HepG2 (cell line): ENCODE results near the gene MAPKAPK3. TPM values are rescaled to one million over a fixed set of nuclear protein-coding genes. Genes with fewer than 3 reads are reported as not detected.

Source experiments
- ARNT2 ChIP-seq: sonication (generic); formaldehyde crosslinking; IDR thresholded peaks from 2 replicates; pipeline ENCODE4 v1.8.0; 2022; ENCODE audit warnings: mild to moderate bottlenecking, low read depth, missing genetic modification reagents, moderate library complexity
- BORCS8-MEF2B ChIP-seq: sonication (generic); formaldehyde crosslinking; IDR thresholded peaks from 2 replicates; pipeline ENCODE4 v1.8.0; 2022; ENCODE audit warnings: mild to moderate bottlenecking, missing genetic modification reagents
- IRF2 ChIP-seq: IDR thresholded peaks from 2 replicates; pipeline ENCODE4 v1.6.1; 2018; ENCODE audit warnings: missing genetic modification reagents, missing compliant biosample characterization
- MIER3 ChIP-seq: IDR thresholded peaks from 2 replicates; pipeline ENCODE4 v1.6.1; 2016; ENCODE audit warnings: missing compliant biosample characterization, borderline replicate concordance
- MYNN ChIP-seq: sonication (generic); formaldehyde crosslinking; IDR thresholded peaks from 2 replicates; pipeline ENCODE4 v1.4.0; 2020; ENCODE audit warnings: mild to moderate bottlenecking, low read depth, missing genetic modification reagents
- MZF1 ChIP-seq: sonication (generic); formaldehyde crosslinking; IDR thresholded peaks from 2 replicates; pipeline ENCODE4 v1.8.1; 2023; ENCODE audit warnings: mild to moderate bottlenecking, missing genetic modification reagents, borderline replicate concordance
- RCOR2 ChIP-seq: IDR thresholded peaks from 2 replicates; pipeline ENCODE4 v1.6.1; 2016; ENCODE audit warnings: missing biosample characterization, missing genetic modification reagents
- SOX5 ChIP-seq: IDR thresholded peaks from 2 replicates; pipeline ENCODE4 v1.6.1; 2016; ENCODE audit warnings: borderline replicate concordance
- SP1 ChIP-seq, 2 experiments: fragments of 450-650 bp in 1 of 2; sonication (generic) in 1 of 2; formaldehyde crosslinking in 1 of 2; IDR thresholded peaks; 2 replicates each; pipeline versions ENCODE4 v1.4.0 to v1.6.1; 2016 to 2020; ENCODE audit warnings: missing genetic modification reagents in 1 of 2
- SYNCRIP ChIP-seq: fragments of 200-400 bp; formaldehyde crosslinking; IDR thresholded peaks from 2 replicates; pipeline ENCODE4 v1.6.1; 2018; ENCODE audit warnings: mild to moderate bottlenecking, low read depth, low read length; ENCODE audit not compliant: insufficient read depth
- ZNF12 ChIP-seq: sonication (generic); formaldehyde crosslinking; IDR thresholded peaks from 2 replicates; pipeline ENCODE4 v1.5.0; 2020; ENCODE audit warnings: missing genetic modification reagents
- ZNF143 ChIP-seq: sonication (generic); formaldehyde crosslinking; IDR thresholded peaks from 2 replicates; pipeline ENCODE4 v1.4.0; 2020; ENCODE audit warnings: missing genetic modification reagents
- ZNF335 ChIP-seq: sonication (generic); formaldehyde crosslinking; IDR thresholded peaks from 2 replicates; pipeline ENCODE4 v1.4.0; 2020; ENCODE audit warnings: missing genetic modification reagents
- ZNF383 ChIP-seq: sonication (generic); formaldehyde crosslinking; IDR thresholded peaks from 2 replicates; pipeline ENCODE4 v1.4.0; 2020; ENCODE audit warnings: missing genetic modification reagents, mild to moderate bottlenecking, borderline replicate concordance
- ZNF432 ChIP-seq: sonication (generic); formaldehyde crosslinking; IDR thresholded peaks from 2 replicates; pipeline ENCODE4 v1.5.0; 2020; ENCODE audit warnings: missing genetic modification reagents, mild to moderate bottlenecking, borderline replicate concordance
- ZNF446 ChIP-seq: sonication (generic); formaldehyde crosslinking; IDR thresholded peaks from 2 replicates; pipeline ENCODE4 v1.5.0; 2020; ENCODE audit warnings: mild to moderate bottlenecking, missing genetic modification reagents
- ZNF451 ChIP-seq: sonication (generic); formaldehyde crosslinking; IDR thresholded peaks from 2 replicates; pipeline ENCODE4 v1.5.0; 2020; ENCODE audit warnings: mild to moderate bottlenecking, missing genetic modification reagents
- ZNF530 ChIP-seq: sonication (generic); formaldehyde crosslinking; IDR thresholded peaks from 2 replicates; pipeline ENCODE4 v1.5.0; 2020; ENCODE audit warnings: low read depth, mild to moderate bottlenecking, missing genetic modification reagents
- ZNF549 ChIP-seq: sonication (generic); formaldehyde crosslinking; IDR thresholded peaks from 2 replicates; pipeline ENCODE4 v1.5.0; 2020; ENCODE audit warnings: missing genetic modification reagents
- ZNF564 ChIP-seq: sonication (generic); formaldehyde crosslinking; IDR thresholded peaks from 2 replicates; pipeline ENCODE4 v1.8.1; 2023; ENCODE audit warnings: mild to moderate bottlenecking, missing genetic modification reagents
- ZNF577 ChIP-seq: sonication (generic); formaldehyde crosslinking; IDR thresholded peaks from 2 replicates; pipeline ENCODE4 v1.4.0; 2020; ENCODE audit warnings: mild to moderate bottlenecking, low read depth, missing genetic modification reagents, borderline replicate concordance
- ZNF746 ChIP-seq: sonication (generic); formaldehyde crosslinking; IDR thresholded peaks from 2 replicates; pipeline ENCODE4 v1.8.0; 2022; ENCODE audit warnings: mild to moderate bottlenecking, missing genetic modification reagents
- ZSCAN29 ChIP-seq: sonication (generic); formaldehyde crosslinking; conservative IDR thresholded peaks from 2 replicates; pipeline ENCODE4 v1.4.0; 2020; ENCODE audit warnings: mild to moderate bottlenecking, missing genetic modification reagents
- polyA plus RNA-seq, 8 experiments: library from polyadenylated mRNA; depleted of rRNA in 3 of 8; stranded (reverse) in 7 of 8; unstranded in 1 of 8; fragments of >200 nt; fragmentation: Illumina TruSeq in 4 of 8; extraction: Trizol in 4 of 8; gene quantifications; 2 replicates each; pipeline versions ENCODE4 v1.2.1 to v1.2.3, GENCODE V29; 2011 to 2016; ENCODE audit warnings: low read depth in 4 of 8, missing spikeins in 1 of 8, mixed read lengths in 1 of 8; ENCODE audit not compliant: insufficient read depth in 1 of 8
- total RNA-seq, 5 experiments: library from RNA; depleted of rRNA; stranded (reverse); fragments of >200 nt; fragmentation: Illumina TruSeq; extraction: Trizol; gene quantifications; 2 replicates each; pipeline ENCODE4 v1.2.3, GENCODE V29; 2016; ENCODE audit warnings: low read depth in 1 of 5
- TF ChIP-seq, protein P1 (sequence below): sonication (generic); formaldehyde crosslinking; IDR thresholded peaks from 2 replicates; pipeline ENCODE4 v1.4.0; 2020; ENCODE audit warnings: mild to moderate bottlenecking, low read depth, missing genetic modification reagents
- TF ChIP-seq, protein P2 (sequence below), 2 experiments: fragments of 450-650 bp in 1 of 2; sonication (generic) in 1 of 2; formaldehyde crosslinking; IDR thresholded peaks; 2 replicates each; pipeline versions ENCODE4 v1.5.0 to v1.8.0; 2020 to 2022; ENCODE audit warnings: mild to moderate bottlenecking in 1 of 2, missing genetic modification reagents in 1 of 2
- TF ChIP-seq, protein P3 (sequence below): sonication (generic); formaldehyde crosslinking; IDR thresholded peaks from 2 replicates; pipeline ENCODE4 v1.4.0; 2020; ENCODE audit warnings: missing genetic modification reagents
- TF ChIP-seq, protein P4 (sequence below): IDR thresholded peaks from 2 replicates; pipeline ENCODE4 v1.6.1; 2018; ENCODE audit warnings: missing genetic modification reagents, mild to moderate bottlenecking, missing compliant biosample characterization

Gene MAPKAPK3
- total and polyA plus RNA-seq, 2 of the 13 experiments (the other 11 are each of a cell fraction or from before 2014, with no cell fraction given): 39.9 to 41.2 TPM

DNA sequence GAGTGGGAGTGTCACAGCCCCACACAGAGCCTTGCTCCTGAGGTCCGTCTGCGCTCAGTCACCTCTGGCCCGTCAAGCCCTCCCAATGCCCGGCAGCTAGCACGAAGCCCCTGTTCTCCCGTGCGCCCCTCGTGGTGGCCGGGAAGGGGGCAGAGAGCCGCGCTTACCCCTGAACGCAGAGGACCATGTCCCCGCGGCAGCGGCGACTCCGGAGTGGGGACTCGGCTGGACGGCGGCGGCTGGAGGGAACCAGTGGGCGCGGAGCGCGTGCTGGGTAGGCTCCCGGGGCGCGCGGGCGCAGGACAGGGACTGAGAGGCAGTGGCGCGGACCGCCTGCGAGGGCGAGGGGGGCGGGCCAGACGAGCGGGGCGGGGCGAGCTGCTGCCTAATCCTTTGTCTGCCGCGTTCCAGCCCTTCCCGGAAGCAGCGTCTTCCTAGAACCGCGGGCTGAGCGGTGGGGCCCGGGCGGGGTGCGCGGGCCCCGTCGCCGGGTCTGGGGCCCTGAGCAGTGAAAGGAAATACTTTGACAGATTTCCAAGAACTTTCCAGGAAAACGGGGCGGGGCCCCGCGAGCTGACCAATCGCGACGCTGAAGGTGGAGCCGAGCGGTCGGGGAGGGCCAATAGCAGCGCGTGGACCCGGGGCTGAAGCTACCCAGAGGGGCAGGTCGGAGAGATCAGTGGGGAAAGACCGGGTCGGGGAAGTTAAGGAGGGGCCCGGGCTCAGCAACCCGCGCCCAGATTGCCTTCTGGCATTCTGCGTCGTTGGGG, 5.3 kb upstream of the MAPKAPK3 start, which contains the start of gene CISH (continued):
- TF ChIP-seq ZNF383 (CRISPR knock-in tag): no peak
- TF ChIP-seq ZNF577 (CRISPR knock-in tag): 0 out of 2 replicates have a peak, but pooled peaks have one; percentile 40
- TF ChIP-seq ZNF451 (CRISPR knock-in tag): peak; percentile 96
- TF ChIP-seq, protein P1, sequence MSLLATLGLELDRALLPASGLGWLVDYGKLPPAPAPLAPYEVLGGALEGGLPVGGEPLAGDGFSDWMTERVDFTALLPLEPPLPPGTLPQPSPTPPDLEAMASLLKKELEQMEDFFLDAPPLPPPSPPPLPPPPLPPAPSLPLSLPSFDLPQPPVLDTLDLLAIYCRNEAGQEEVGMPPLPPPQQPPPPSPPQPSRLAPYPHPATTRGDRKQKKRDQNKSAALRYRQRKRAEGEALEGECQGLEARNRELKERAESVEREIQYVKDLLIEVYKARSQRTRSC (CRISPR knock-in tag): peak; percentile 93
- 0 out of 2 replicates have a peak, but pooled peaks have one; percentile 37 for TF ChIP-seq IRF2 (CRISPR knock-in tag)
- peak; percentile 86 for TF ChIP-seq ZNF564 (CRISPR knock-in tag)
- TF ChIP-seq, protein P2, sequence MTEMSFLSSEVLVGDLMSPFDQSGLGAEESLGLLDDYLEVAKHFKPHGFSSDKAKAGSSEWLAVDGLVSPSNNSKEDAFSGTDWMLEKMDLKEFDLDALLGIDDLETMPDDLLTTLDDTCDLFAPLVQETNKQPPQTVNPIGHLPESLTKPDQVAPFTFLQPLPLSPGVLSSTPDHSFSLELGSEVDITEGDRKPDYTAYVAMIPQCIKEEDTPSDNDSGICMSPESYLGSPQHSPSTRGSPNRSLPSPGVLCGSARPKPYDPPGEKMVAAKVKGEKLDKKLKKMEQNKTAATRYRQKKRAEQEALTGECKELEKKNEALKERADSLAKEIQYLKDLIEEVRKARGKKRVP (CRISPR knock-in tag; IDR thresholded peaks at IDR 0.05): peak in 1 of 2 experiments; percentile 78; a peak in 2 of 4 replicates
- TF ChIP-seq ZSCAN29: peak; percentile 71; the same call in 1 of the 2 replicates
- TF ChIP-seq SP1 (IDR thresholded peaks at IDR 0.05): no peak
- peak; percentile 82 for TF ChIP-seq SP1 (CRISPR knock-in tag; IDR thresholded peaks at IDR 0.05)
- TF ChIP-seq ZNF530 (CRISPR knock-in tag): no peak
- no peak for TF ChIP-seq ZNF549 (CRISPR knock-in tag)
- TF ChIP-seq, protein P3, sequence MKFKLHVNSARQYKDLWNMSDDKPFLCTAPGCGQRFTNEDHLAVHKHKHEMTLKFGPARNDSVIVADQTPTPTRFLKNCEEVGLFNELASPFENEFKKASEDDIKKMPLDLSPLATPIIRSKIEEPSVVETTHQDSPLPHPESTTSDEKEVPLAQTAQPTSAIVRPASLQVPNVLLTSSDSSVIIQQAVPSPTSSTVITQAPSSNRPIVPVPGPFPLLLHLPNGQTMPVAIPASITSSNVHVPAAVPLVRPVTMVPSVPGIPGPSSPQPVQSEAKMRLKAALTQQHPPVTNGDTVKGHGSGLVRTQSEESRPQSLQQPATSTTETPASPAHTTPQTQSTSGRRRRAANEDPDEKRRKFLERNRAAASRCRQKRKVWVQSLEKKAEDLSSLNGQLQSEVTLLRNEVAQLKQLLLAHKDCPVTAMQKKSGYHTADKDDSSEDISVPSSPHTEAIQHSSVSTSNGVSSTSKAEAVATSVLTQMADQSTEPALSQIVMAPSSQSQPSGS (CRISPR knock-in tag): 0 out of 2 replicates have a peak, but pooled peaks have one; percentile 25
- 0 out of 2 replicates have a peak, but pooled peaks have one; percentile 37 for TF ChIP-seq RCOR2 (CRISPR knock-in tag)
- peak; percentile 80; the same call in 1 of the 2 replicates for TF ChIP-seq BORCS8-MEF2B (CRISPR knock-in tag)
- peak; percentile 84; the same call in 1 of the 2 replicates for TF ChIP-seq ARNT2 (CRISPR knock-in tag)
- TF ChIP-seq ZNF432 (CRISPR knock-in tag): no peak
- TF ChIP-seq SYNCRIP: no peak
- TF ChIP-seq ZNF335 (CRISPR knock-in tag): no peak
- TF ChIP-seq, protein P4, sequence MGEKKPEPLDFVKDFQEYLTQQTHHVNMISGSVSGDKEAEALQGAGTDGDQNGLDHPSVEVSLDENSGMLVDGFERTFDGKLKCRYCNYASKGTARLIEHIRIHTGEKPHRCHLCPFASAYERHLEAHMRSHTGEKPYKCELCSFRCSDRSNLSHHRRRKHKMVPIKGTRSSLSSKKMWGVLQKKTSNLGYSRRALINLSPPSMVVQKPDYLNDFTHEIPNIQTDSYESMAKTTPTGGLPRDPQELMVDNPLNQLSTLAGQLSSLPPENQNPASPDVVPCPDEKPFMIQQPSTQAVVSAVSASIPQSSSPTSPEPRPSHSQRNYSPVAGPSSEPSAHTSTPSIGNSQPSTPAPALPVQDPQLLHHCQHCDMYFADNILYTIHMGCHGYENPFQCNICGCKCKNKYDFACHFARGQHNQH (CRISPR knock-in tag): peak; percentile 79
- TF ChIP-seq ZNF143 (CRISPR knock-in tag): no peak
- TF ChIP-seq MYNN: no peak
- TF ChIP-seq ZNF446: peak; percentile 46; the same call in 1 of the 2 replicates
- TF ChIP-seq SOX5: peak; percentile 71; the same call in 1 of the 2 replicates
- 0 out of 2 replicates have a peak, but pooled peaks have one; percentile 40 for TF ChIP-seq ZNF12
- 0 out of 2 replicates have a peak, but pooled peaks have one; percentile 18 for TF ChIP-seq MIER3
- TF ChIP-seq ZNF746: peak; percentile 86
- no peak for TF ChIP-seq MZF1 (CRISPR knock-in tag)
